Tibial artery (tissue), 4 donors: Measurements from ENCODE around the gene DNAJC10.

ENCODE experiments used
- DNase-seq, 2 donors: peaks; one replicate each; pipeline ENCODE4 v3.0.0-alpha.2; 2019
- H3K27ac ChIP-seq, 2 donors: fragments of 200-600 bp; sonication (generic) in 1 of 2; 1 replicate in 1 of 2; 2 replicates in 1 of 2; pipeline ENCODE4 v1.5.1; 2018 to 2019; ENCODE audit warnings: mild to moderate bottlenecking in 1 of 2
- H3K27me3 ChIP-seq, 2 donors: fragments of 200-600 bp; sonication (generic) in 1 of 2; one replicate each; pipeline versions ENCODE4 v1.5.1 to v1.6.0; 2016 to 2019
- H3K36me3 ChIP-seq, 3 donors: fragments of 200-600 bp; sonication (generic) in 2 of 3; one replicate each; pipeline ENCODE4 v1.5.1; 2016 to 2019; ENCODE audit warnings: mild to moderate bottlenecking in 2 of 3
- H3K4me1 ChIP-seq, 4 donors: fragments of 200-600 bp; sonication (generic) in 2 of 4; 1 replicate in 3 of 4; 2 replicates in 1 of 4; pipeline ENCODE4 v1.5.1; 2016 to 2019
- H3K4me3 ChIP-seq, 2 donors: fragments of 200-600 bp; sonication (generic) in 1 of 2; 1 replicate in 1 of 2; 2 replicates in 1 of 2; pipeline ENCODE4 v1.5.1; 2018 to 2019; ENCODE audit warnings: mild to moderate bottlenecking in 2 of 2
- H3K9me3 ChIP-seq, 3 donors: fragments of 200-600 bp; sonication (generic) in 1 of 3; one replicate each; pipeline ENCODE4 v1.5.1; 2016 to 2019
- intact Hi-C: fragments of 100-400 bp; cut with DNase I; formaldehyde crosslinking; loops from one replicate; pipeline ENCODE4 v1.15.0; 2023; ENCODE audit warnings: low total_unique reads
- TF ChIP-seq, protein P1 (sequence below), 2 experiments: fragments of 200-600 bp in 1 of 2; fragments of 450-650 bp in 1 of 2; IDR thresholded peaks; one replicate each; pipeline ENCODE4 v1.5.1; 2017 to 2019; ENCODE audit warnings: antibody characterized with exemption in 2 of 2, mild to moderate bottlenecking in 1 of 2, moderate library complexity in 1 of 2

The DNAJC10 gene

DNA sequence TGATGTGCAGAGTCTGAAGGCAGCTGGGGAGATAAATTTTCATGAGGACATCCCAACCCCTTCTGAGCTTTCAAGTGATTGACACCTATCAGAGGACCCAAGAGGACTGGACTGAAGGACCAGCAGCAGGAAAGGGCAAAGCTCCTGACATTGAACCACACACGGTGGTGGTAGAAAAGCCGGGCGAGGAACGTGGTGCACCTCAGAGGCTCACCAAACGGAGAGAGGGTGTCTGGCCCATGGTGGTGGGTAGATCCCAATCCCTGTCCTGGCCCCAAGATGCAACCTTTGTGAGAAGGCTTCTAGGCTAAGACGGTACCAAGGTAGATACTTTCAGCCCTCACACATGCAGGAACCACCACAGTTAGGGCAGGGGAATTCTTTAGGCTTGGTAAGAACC is 98.3 kb downstream of the DNAJC10 start:
- H3K4me1 ChIP-seq, result peaks cover 0 to 26% (median 2%) of the 10 kb centered on the region in 4 donors
- no peak overlapping the region for H3K27ac ChIP-seq
- H3K27me3 ChIP-seq, result no peaks in the 10 kb centered on the region
- no peaks in the 10 kb centered on the region for H3K36me3 ChIP-seq
- no peak overlapping the region for H3K4me3 ChIP-seq
- DNase-seq, result no peak
- intact Hi-C loops, result no loop called here
- TF ChIP-seq, protein P1, sequence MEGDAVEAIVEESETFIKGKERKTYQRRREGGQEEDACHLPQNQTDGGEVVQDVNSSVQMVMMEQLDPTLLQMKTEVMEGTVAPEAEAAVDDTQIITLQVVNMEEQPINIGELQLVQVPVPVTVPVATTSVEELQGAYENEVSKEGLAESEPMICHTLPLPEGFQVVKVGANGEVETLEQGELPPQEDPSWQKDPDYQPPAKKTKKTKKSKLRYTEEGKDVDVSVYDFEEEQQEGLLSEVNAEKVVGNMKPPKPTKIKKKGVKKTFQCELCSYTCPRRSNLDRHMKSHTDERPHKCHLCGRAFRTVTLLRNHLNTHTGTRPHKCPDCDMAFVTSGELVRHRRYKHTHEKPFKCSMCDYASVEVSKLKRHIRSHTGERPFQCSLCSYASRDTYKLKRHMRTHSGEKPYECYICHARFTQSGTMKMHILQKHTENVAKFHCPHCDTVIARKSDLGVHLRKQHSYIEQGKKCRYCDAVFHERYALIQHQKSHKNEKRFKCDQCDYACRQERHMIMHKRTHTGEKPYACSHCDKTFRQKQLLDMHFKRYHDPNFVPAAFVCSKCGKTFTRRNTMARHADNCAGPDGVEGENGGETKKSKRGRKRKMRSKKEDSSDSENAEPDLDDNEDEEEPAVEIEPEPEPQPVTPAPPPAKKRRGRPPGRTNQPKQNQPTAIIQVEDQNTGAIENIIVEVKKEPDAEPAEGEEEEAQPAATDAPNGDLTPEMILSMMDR (IDR thresholded peaks at IDR 0.05), result no peak
- no peaks in the 10 kb centered on the region for H3K9me3 ChIP-seq

DNA sequence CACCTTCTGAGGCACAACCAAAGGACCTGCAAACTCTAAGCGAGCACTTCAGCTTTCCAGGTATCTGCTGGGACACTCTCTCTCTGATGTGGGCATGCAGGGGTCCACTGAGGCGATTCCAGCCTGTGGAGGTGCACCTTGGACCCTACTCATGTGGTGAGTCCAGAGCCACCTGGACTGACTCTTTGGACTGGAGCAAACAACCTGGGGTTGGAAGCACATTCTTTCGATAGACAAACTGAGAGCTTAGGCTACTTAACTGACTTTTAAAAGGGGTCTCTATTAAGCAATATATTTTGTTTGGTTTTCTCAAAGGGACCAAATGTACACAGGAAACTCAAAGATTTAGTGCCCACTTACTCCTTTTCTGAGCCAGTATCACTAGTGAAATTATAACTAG is 98.7 kb downstream of the DNAJC10 start:
- Histone ChIP-seq H3K4me3 (no peak overlapping the region), H3K27me3 (no peaks in the 10 kb centered on the region), H3K9me3 (no peaks in the 10 kb centered on the region), H3K36me3 (no peaks in the 10 kb centered on the region), H3K27ac (no peak overlapping the region), H3K4me1 (peaks cover 0 to 26% (median 2%) of the 10 kb centered on the region in 4 donors)
- TF ChIP-seq, protein P1 (IDR thresholded peaks at IDR 0.05), result no peak
- intact Hi-C loops, result no loop called here
- no peak for DNase-seq

DNA sequence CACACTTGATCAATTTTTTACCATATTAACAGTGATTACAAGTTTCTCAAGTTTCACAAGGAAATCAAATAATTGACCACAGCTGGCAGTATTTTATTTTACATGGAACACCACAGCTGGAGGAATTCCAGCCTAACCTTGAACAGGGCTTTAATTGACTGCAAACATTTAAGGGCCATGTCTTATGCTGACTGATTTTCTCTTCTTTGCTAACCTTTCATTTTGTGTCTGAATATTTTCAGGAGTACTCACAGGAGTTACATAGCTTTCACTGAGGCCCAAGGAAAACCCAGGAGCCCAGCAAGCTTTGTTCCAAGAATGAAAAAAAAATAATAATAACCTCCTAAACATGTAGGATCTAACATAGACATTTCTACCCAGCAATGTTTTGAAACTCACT is 100.8 kb downstream of the DNAJC10 start:
- no peaks in the 10 kb centered on the region for H3K9me3 ChIP-seq
- H3K27ac ChIP-seq, result no peak overlapping the region
- H3K36me3 ChIP-seq, result no peaks in the 10 kb centered on the region
- peaks cover 0 to 26% (median 2%) of the 10 kb centered on the region in 4 donors for H3K4me1 ChIP-seq
- intact Hi-C loops, result no loop called here
- TF ChIP-seq, protein P1 (IDR thresholded peaks at IDR 0.05), result no peak
- no peak for DNase-seq
- no peak overlapping the region for H3K4me3 ChIP-seq
- H3K27me3 ChIP-seq, result no peaks in the 10 kb centered on the region

DNA sequence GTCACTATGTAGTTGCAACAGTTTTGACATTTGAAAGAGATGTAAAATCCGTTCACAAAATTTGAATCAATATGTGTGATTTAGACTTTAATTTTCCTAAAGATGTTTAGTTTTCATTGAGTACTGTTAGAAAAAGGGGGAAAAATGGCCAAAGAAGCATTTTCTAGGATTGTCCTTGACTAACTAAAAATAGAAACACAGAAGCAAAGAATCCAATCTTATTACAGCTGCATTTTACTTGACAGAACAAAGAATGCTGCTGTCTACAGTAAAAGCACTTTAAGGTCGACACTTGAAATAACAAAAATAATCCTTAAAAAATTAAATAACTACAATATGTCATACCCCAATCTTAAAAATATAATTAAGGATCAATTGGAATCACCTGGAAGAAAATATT is 101.5 kb downstream of the DNAJC10 start:
- H3K9me3 ChIP-seq, result no peaks in the 10 kb centered on the region
- TF ChIP-seq, protein P1 (IDR thresholded peaks at IDR 0.05), result no peak
- no peaks in the 10 kb centered on the region for H3K36me3 ChIP-seq
- peaks cover 0 to 26% (median 2%) of the 10 kb centered on the region in 4 donors for H3K4me1 ChIP-seq
- no peak for DNase-seq
- H3K27me3 ChIP-seq, result no peaks in the 10 kb centered on the region
- no peak overlapping the region for H3K4me3 ChIP-seq
- intact Hi-C loops, result no loop called here
- H3K27ac ChIP-seq, result no peak overlapping the region

DNA sequence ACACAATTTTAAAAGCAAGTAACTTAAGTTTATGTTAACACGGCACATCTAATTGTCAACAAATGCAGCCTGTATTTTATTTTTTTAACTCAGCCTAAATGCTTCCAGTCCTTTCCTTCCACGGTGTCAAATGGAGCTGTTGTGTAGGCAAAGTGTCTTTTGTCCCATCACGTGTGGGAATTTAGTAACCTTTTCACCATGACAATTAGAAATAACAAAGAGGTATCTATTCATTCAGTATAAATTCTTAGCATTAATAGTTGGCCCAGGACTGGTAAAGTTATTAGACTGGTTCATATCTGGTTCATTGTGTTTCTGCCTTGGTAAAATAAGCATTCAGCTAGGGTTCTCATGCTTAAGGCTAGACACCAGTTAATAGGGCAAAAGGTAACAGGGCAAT is 102.4 kb downstream of the DNAJC10 start:
- H3K27me3 ChIP-seq, result no peaks in the 10 kb centered on the region

More for the DNA sequence above, 102.4 kb downstream of the DNAJC10 start:
- DNase-seq, result no peak
- Histone ChIP-seq H3K9me3 (no peaks in the 10 kb centered on the region), H3K4me1 (peaks cover 0 to 26% (median 2%) of the 10 kb centered on the region in 4 donors), H3K27ac (no peak overlapping the region), H3K36me3 (no peaks in the 10 kb centered on the region), H3K4me3 (no peak overlapping the region)
- intact Hi-C loops, result no loop called here
- TF ChIP-seq, protein P1 (IDR thresholded peaks at IDR 0.05), result no peak
